ENCODE results near the gene DENND1A.
"Not testable (repeated sequence)": the region's sequence is repeated elsewhere in the genome, so short reads cannot be mapped to it uniquely, and the experiment has no call there.

DNA sequence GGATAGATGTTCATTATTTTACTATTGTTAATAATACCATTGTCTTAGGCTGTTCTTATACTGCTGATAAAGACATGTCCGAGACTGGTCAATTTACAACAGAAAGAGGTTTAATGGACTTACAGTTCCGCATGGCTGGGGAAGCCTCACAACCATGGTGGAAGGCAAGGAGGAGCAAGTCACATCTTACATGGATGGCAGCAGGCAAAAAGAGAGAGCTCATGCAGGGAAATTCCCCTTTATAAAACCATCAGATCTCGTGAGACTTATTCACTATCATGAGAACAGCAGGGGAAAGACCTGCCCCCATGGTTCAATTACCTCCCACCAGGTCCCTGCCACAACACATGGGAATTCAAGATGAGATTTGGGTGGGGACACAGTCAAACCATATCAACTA, 6.6 kb upstream of the DENND1A start:
- TF ChIP-seq, protein P1, sequence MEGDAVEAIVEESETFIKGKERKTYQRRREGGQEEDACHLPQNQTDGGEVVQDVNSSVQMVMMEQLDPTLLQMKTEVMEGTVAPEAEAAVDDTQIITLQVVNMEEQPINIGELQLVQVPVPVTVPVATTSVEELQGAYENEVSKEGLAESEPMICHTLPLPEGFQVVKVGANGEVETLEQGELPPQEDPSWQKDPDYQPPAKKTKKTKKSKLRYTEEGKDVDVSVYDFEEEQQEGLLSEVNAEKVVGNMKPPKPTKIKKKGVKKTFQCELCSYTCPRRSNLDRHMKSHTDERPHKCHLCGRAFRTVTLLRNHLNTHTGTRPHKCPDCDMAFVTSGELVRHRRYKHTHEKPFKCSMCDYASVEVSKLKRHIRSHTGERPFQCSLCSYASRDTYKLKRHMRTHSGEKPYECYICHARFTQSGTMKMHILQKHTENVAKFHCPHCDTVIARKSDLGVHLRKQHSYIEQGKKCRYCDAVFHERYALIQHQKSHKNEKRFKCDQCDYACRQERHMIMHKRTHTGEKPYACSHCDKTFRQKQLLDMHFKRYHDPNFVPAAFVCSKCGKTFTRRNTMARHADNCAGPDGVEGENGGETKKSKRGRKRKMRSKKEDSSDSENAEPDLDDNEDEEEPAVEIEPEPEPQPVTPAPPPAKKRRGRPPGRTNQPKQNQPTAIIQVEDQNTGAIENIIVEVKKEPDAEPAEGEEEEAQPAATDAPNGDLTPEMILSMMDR (IDR thresholded peaks at IDR 0.05) = not testable (repeated sequence)
- not testable (repeated sequence) for TF ChIP-seq EZH2, EZH2phosphoT487 (IDR thresholded peaks at IDR 0.05)
